HEK293 (cell line): ENCODE measurements around the gene GOLGA1.
A peak's percentile ranks its signal among the peaks of the same experiment; 100 is the strongest.

Experiments
- CTCF ChIA-PET: fragments of 350-600 bp; formaldehyde crosslinking; extraction: SDS; loops from one replicate; lab custom pipeline; 2021; ENCODE audit warnings: antibody characterized with exemption; lab: Yijun Ruan, JAX
- POLR2A ChIA-PET: fragments of 300-600 bp; formaldehyde crosslinking; extraction: SDS; loops from one replicate; lab custom pipeline; 2020; ENCODE audit warnings: antibody characterized with exemption, inconsistent platforms; lab: Yijun Ruan, JAX
- H3K27ac ChIP-seq: fragments of 200-500 bp; sonication (Bioruptor generic); 2 replicates; pipeline ENCODE4 v1.5.1; 2014; ENCODE audit warnings: low read depth, low read length, control low read depth, inconsistent platforms; ENCODE audit errors: extremely low read depth
- H3K36me3 ChIP-seq, 2 experiments: fragments of 200-500 bp in 1 of 2; sonication (Bioruptor generic) in 1 of 2; 1 replicate in 1 of 2; 2 replicates in 1 of 2; pipeline ENCODE4 v1.5.1; 2014 to 2017; ENCODE audit warnings: inconsistent platforms in 2 of 2, low read length in 2 of 2; ENCODE audit not compliant: control insufficient read depth in 2 of 2, insufficient read depth in 1 of 2
- H3K4me1 ChIP-seq: fragments of 200-500 bp; sonication (Bioruptor generic); 2 replicates; pipeline ENCODE4 v1.5.1; 2014; ENCODE audit warnings: mild to moderate bottlenecking, low read length, inconsistent platforms; ENCODE audit not compliant: control insufficient read depth, insufficient read depth
- H3K4me3 ChIP-seq: 2 replicates; pipeline ENCODE4 v1.5.1; 2011; ENCODE audit warnings: low read depth, mild to moderate bottlenecking, control low read depth, low read length, moderate library complexity
- H3K9me3 ChIP-seq: fragments of 200-500 bp; sonication (Bioruptor generic); 2 replicates; pipeline ENCODE4 v1.5.1; 2014; ENCODE audit warnings: low read depth, low read length, inconsistent platforms; ENCODE audit not compliant: control insufficient read depth, insufficient read depth
- KLF16 ChIP-seq: fragments of 450-650 bp; formaldehyde crosslinking; IDR thresholded peaks from 2 replicates; pipeline ENCODE4 v1.5.1; 2017; ENCODE audit warnings: missing biosample characterization, missing genetic modification characterization
- KLF7 ChIP-seq: fragments of 450-650 bp; formaldehyde crosslinking; IDR thresholded peaks from 2 replicates; pipeline ENCODE4 v1.5.1; 2016; ENCODE audit warnings: missing biosample characterization, missing genetic modification characterization, borderline replicate concordance
- ZFP41 ChIP-seq: fragments of 450-650 bp; formaldehyde crosslinking; IDR thresholded peaks from 2 replicates; pipeline ENCODE4 v1.5.1; 2016; ENCODE audit warnings: missing biosample characterization, missing genetic modification characterization, borderline replicate concordance
- ZNF10 ChIP-seq: fragments of 450-650 bp; formaldehyde crosslinking; IDR thresholded peaks from 2 replicates; pipeline ENCODE4 v1.5.1; 2017; ENCODE audit warnings: missing biosample characterization, missing genetic modification characterization
- ZNF140 ChIP-seq: fragments of 450-650 bp; formaldehyde crosslinking; IDR thresholded peaks from 2 replicates; pipeline ENCODE4 v1.5.1; 2016; ENCODE audit warnings: missing biosample characterization, missing genetic modification characterization
- ZNF530 ChIP-seq: fragments of 450-650 bp; formaldehyde crosslinking; IDR thresholded peaks from 2 replicates; pipeline ENCODE4 v1.5.1; 2016; ENCODE audit warnings: low read depth, missing biosample characterization, missing genetic modification characterization
- ZNF544 ChIP-seq: fragments of 450-650 bp; formaldehyde crosslinking; IDR thresholded peaks from 2 replicates; pipeline ENCODE4 v1.5.0; 2017; ENCODE audit warnings: missing biosample characterization, missing genetic modification characterization
- ZNF549 ChIP-seq: fragments of 450-650 bp; IDR thresholded peaks from 2 replicates; pipeline ENCODE4 v1.5.1; 2018; ENCODE audit warnings: missing biosample characterization, missing genetic modification characterization, mild to moderate bottlenecking, inconsistent platforms, moderate library complexity
- ZNF623 ChIP-seq: fragments of 450-650 bp; formaldehyde crosslinking; IDR thresholded peaks from 2 replicates; pipeline ENCODE4 v1.5.1; 2016; ENCODE audit warnings: missing biosample characterization, missing genetic modification characterization
- ZNF670 ChIP-seq: fragments of 450-650 bp; formaldehyde crosslinking; IDR thresholded peaks from 2 replicates; pipeline ENCODE4 v1.5.1; 2016; ENCODE audit warnings: missing biosample characterization, missing genetic modification characterization, low read depth
- ZNF677 ChIP-seq: fragments of 450-650 bp; IDR thresholded peaks from 2 replicates; pipeline ENCODE4 v1.5.0; 2018; ENCODE audit warnings: missing biosample characterization, mild to moderate bottlenecking, missing genetic modification characterization, moderate library complexity
- TF ChIP-seq, protein P1 (sequence below): fragments of 450-650 bp; formaldehyde crosslinking; IDR thresholded peaks from 2 replicates; pipeline ENCODE4 v1.5.1; 2016; ENCODE audit warnings: missing biosample characterization, missing genetic modification characterization
- TF ChIP-seq, protein P2 (sequence below): fragments of 450-650 bp; formaldehyde crosslinking; IDR thresholded peaks from 2 replicates; pipeline ENCODE4 v1.5.1; 2016; ENCODE audit warnings: missing biosample characterization, missing genetic modification characterization, borderline replicate concordance
- TF ChIP-seq, protein P3 (sequence below): fragments of 450-650 bp; formaldehyde crosslinking; IDR thresholded peaks from 2 replicates; pipeline ENCODE4 v1.5.1; 2016; ENCODE audit warnings: missing biosample characterization, missing genetic modification characterization

Gene GOLGA1

GRCh38 chr9:124868511-124869465, 72.1 kb downstream of the GOLGA1 start (continued):
- TF ChIP-seq, protein P1, sequence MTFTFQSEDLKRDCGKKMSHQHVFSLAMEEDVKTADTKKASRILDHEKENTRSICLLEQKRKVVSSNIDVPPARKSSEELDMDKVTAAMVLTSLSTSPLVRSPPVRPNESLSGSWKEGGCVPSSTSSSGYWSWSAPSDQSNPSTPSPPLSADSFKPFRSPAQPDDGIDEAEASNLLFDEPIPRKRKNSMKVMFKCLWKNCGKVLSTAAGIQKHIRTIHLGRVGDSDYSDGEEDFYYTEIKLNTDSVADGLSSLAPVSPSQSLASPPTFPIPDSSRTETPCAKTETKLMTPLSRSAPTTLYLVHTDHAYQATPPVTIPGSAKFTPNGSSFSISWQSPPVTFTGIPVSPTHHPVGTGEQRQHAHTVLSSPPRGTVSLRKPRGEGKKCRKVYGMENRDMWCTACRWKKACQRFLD (tag by site-specific recombination), result 0 out of 2 replicates have a peak, but pooled peaks have one; percentile 9
- TF ChIP-seq, protein P2, sequence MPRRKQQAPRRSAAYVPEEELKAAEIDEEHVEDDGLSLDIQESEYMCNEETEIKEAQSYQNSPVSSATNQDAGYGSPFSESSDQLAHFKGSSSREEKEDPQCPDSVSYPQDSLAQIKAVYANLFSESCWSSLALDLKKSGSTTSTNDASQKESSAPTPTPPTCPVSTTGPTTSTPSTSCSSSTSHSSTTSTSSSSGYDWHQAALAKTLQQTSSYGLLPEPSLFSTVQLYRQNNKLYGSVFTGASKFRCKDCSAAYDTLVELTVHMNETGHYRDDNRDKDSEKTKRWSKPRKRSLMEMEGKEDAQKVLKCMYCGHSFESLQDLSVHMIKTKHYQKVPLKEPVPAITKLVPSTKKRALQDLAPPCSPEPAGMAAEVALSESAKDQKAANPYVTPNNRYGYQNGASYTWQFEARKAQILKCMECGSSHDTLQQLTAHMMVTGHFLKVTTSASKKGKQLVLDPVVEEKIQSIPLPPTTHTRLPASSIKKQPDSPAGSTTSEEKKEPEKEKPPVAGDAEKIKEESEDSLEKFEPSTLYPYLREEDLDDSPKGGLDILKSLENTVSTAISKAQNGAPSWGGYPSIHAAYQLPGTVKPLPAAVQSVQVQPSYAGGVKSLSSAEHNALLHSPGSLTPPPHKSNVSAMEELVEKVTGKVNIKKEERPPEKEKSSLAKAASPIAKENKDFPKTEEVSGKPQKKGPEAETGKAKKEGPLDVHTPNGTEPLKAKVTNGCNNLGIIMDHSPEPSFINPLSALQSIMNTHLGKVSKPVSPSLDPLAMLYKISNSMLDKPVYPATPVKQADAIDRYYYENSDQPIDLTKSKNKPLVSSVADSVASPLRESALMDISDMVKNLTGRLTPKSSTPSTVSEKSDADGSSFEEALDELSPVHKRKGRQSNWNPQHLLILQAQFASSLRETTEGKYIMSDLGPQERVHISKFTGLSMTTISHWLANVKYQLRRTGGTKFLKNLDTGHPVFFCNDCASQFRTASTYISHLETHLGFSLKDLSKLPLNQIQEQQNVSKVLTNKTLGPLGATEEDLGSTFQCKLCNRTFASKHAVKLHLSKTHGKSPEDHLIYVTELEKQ, result no peak
- no peak for TF ChIP-seq ZNF530 (tag by site-specific recombination)
- no peak for TF ChIP-seq ZNF140
- TF ChIP-seq, protein P3, sequence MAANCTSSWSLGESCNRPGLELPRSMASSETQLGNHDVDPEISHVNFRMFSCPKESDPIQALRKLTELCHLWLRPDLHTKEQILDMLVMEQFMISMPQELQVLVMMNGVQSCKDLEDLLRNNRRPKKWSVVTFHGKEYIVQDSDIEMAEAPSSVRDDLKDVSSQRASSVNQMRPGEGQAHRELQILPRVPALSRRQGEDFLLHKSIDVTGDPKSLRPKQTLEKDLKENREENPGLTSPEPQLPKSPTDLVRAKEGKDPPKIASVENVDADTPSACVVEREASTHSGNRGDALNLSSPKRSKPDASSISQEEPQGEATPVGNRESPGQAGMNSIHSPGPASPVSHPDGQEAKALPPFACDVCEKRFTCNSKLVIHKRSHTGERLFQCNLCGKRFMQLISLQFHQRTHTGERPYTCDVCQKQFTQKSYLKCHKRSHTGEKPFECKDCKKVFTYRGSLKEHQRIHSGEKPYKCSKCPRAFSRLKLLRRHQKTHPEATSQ (tag by site-specific recombination), result no peak

DNA sequence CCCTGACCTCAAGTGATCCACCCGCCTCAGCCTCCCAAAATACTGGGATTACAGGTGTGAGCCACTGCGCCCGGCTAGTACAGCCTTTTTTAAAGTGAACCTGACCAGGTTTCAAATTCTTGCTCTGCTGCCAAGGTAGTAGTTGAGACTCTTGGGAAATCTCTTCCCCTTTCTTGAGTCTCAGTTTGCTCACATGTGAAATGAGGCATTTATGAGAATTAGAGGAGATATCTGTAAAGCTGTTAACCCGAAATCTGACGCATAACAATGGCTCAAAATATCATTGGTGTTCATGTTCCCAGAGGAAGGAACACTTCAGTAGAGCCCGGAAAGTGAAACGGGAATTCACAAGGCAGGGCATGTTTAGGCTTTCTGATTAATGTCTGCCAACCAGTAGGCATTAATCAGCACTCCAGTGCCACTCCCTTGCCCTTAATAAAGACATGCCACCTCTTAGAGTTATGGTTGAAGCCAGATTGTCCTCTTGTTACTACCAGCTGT, 77.5 kb downstream of the GOLGA1 start:
- Histone ChIP-seq H3K4me3 (no peak overlapping the region), H3K36me3 (peaks cover 4 to 30% of the 10 kb centered on the region in 2 experiments; a peak in 2 of 3 replicates), H3K27ac (no peak overlapping the region; the same call in 1 of the 2 replicates), H3K9me3 (no peaks in the 10 kb centered on the region), H3K4me1 (peaks cover 4% of the 10 kb centered on the region; the same call in 1 of the 2 replicates)
- ChIA-PET CTCF (interaction anchor here (0.7 to 3.6 kb wide), 6 partner anchors 11 to 1085 kb away, joined by 3 to 24 read pairs (median 12); partner anchors contain the start of genes NR6A1 and WDR38), POLR2A (interaction anchor here (1.3 kb wide), 1 partner anchor 280 kb away, joined by 3 read pairs; the partner anchor contains the start of gene SCAI)
- TF ChIP-seq ZNF544 (tag by site-specific recombination), result no peak
- no peak for TF ChIP-seq ZNF10 (tag by site-specific recombination)
- no peak for TF ChIP-seq KLF16 (tag by site-specific recombination)
- TF ChIP-seq ZFP41, result no peak
- no peak for TF ChIP-seq KLF7 (tag by site-specific recombination)
- no peak for TF ChIP-seq ZNF549 (tag by site-specific recombination)
- no peak for TF ChIP-seq ZNF677 (tag by site-specific recombination)
- no peak for TF ChIP-seq ZNF670
- TF ChIP-seq ZNF623 (tag by site-specific recombination), result no peak
